GM19468 (cell line): Measurements from ENCODE around the gene MACO1.
"Not testable (repeated sequence)": the region's sequence is repeated elsewhere in the genome, so short reads cannot be mapped to it uniquely, and the experiment has no call there.

ENCODE experiments used
- ATAC-seq: cut with Tn5 transposase; IDR thresholded peaks from one replicate; pipeline ENCODE4 v1.9.1; 2021; ENCODE audit warnings: mild to moderate bottlenecking, moderate library complexity, moderate number of reproducible peaks; ENCODE audit not compliant: unreplicated experiment; ENCODE audit errors: extremely low read depth

Gene MACO1

DNA sequence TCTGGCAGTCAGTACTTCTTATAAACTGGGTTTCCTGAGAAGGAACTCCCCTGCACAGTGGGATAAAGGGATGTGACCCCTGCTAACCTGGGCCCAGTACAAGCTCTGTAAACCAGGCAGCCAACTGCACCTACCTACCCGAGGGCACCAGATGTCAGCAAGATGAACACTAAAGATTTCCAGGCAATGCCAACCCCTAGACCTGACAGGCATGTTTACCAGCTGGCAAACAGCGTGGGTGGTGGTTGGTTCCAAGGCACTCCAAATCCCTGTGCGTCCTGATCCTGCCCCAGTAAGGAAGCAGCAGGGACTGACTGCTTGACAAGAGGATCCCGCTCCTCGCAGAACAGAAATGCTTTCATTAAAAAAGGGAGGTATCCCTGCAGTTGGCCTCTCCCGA is 7.5 kb upstream of the MACO1 start:
- not testable (repeated sequence) for ATAC-seq

- ATAC-seq: no peak
Measured at GRCh38 chr1:25425098-25426085, 5.3 kb upstream of the MACO1 start.

DNA sequence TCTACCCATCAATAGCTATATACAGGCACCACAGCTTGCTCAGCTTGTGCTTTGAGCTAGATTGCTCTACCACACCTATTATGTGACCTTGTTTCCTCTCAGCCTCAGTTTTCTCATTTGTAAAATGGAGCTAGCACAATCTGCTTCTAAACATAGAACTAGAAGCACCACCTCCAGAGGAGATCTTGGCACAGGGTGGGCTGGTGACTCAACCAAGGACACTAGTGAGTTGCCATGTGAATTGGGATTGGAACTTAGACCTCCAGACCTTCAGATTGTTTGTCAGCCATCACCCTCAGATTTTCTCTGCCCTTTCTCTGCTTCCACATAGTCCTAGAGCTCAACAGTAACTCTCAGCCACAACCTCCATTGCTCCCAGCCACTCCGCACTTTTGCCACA is 3.0 kb upstream of the MACO1 start:
- ATAC-seq: no peak

GRCh38 chr1:25428475-25429166 is 2.1 kb upstream of the MACO1 start:
- ATAC-seq: no peak

DNA sequence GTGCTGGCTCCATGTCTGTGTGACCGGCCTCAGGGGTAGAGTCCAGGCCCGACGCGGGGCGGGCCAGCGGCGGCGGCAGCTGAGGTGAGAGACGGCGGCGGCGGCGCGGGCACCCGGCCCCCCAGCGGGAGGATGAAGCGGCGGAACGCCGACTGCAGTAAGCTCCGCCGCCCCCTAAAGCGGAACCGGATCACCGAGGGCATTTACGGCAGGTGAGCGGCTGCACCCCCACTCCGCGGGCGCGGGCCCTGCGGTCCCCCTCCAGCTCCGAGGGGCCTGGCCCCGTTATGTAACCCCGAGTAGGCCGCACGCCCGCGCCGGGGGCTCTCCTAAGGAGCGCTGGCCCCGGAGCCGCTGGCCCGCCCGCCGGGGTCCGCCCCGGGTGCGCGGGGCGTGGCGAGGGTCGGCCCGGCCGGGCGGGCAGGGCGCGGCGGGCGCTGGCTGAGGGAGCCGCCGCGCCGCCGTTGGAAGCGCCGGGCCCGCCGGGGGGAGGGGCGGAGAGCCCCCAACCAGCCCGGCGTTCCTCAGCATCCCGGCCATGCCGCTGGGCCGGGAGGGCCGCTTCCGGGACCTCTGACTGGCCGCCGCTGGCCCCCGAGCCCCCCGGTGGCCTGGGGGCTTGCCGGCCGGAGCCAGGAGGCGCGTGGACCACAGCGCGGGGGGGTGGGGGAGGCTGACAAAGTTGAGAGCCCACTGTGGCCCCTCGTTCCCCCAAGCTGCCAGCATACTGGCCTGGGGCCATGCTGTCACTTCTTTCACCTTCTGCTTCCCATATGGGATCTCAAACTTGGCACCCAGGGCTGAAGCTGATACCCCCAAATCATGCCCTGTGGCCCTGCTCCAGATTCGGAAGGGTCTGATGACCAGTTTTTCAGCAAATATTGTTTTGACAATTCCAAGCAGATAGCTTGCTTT is 527 bp downstream of the MACO1 start:
- ATAC-seq: no peak

- ATAC-seq: no peak
Measured at GRCh38 chr1:25431955-25432719, 1.4 kb downstream of the MACO1 start.

DNA sequence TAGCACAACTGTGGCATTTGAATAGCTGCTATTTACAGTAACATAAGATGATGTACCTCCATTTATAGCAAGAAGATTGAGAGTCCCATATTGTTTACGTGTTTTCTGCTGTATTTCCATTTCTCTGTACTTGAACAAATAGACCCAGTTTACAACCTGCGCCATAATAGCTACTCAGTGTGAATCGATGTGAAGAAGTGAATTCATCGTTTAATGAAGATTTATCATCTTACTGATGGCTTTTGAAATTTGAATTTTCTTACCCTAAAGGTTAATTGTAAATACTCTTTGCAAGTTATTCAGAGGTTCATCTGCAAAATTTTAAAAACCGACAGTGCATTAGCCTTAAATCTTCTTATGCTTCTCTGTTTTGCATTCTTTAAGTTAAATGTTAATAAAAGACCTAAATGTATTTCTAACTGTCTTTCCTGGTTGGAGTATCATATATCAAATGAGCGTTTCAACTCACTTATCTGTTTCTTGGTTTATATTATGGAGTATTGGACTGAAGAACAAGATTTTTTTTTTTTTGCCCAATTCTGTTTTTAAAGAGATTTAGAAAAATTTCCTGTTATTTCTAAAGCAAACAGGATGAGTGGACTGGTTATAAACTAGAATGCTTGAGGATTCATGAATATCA is 2.2 kb downstream of the MACO1 start:
- no peak for ATAC-seq

GRCh38 chr1:25433389-25434186 is 2.9 kb downstream of the MACO1 start:
- no peak for ATAC-seq

DNA sequence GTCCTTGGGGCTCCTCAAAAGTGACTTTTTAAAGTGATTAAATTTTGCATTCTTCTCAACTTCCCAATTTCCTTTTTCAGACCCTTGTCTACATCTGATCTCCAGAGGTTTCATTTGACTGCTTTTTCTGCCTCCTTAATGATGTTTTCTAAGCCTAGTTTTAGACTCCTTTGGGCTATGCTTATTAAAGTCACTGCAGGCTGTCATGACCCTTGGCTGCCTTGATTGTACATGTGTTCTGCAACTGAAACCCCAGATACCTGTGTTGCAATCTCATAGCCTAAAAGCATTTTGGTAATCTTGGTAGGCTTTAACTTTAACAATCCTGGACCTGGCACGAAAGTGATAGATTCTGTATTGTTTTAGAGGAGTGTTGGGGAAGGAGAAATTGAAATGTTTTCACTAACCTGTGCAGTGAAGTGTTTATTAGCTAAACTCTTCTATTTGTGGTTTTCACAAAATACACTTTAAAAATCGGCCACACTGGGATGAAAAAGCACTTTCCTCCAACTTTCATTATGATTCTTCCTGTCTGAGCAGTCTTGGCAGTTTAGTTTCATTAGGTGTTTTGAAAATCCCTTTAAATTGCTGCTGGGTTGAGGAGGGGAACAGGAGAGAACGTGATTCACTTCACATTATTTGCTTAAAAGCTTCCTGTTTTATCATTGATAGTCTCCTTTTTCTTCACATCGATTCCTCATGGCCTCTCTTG is 4.9 kb downstream of the MACO1 start:
- no peak for ATAC-seq

- ATAC-seq: no peak
Measured at GRCh38 chr1:25437672-25438071, 7.0 kb downstream of the MACO1 start.

DNA sequence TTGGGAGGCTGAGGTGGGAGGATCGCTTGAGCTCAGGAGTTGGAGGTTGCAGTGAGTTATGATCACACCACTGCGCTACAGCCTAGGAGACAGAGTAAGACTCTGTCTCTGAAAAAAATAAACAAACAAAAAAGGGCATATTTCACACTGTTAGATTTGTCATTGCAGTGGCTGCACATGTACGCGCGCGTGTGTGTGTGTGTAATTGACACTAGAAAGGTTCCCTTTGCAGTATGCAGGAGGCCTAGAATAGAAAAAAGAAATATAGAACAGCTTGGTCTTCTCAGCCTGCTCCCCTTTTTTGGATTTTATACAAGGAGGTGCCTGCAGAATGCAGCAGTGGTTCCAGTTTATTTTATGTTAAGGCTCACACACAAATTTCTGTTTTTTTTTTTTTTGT is 8.6 kb downstream of the MACO1 start:
- no peak for ATAC-seq

- ATAC-seq: no peak
Measured at GRCh38 chr1:25442178-25442577, 11.5 kb downstream of the MACO1 start.

DNA sequence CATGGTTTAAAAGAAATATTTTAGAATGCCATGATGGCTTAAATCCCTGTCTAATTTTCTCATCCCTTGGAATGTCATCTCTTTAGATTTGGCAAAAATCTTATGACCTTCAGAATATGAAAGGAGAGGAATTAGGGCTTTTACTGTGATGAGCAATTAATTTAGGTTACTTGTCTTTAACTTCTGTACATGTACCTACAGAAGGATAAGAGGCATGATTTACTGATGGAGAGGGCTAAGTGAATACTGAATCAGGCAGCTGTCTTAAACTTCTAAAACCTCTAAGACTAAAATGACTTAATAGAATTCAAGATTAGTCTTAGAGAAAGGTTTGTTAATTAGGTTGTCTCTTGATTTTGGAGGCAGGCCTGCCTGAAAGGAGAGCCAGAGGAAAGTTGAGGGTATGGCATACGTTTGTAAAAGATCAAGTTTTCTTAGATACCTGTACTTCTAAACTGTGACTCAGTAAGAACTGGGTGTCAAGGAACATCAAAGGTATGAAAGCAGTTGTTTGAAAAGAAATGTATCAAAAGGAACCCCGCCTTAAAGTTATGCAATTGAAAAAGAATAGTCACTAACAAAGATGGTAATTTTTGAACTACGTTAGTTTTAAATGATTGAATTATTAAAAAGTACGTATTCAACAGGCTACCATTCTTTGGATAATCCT is 12.5 kb downstream of the MACO1 start:
- ATAC-seq: no peak

DNA sequence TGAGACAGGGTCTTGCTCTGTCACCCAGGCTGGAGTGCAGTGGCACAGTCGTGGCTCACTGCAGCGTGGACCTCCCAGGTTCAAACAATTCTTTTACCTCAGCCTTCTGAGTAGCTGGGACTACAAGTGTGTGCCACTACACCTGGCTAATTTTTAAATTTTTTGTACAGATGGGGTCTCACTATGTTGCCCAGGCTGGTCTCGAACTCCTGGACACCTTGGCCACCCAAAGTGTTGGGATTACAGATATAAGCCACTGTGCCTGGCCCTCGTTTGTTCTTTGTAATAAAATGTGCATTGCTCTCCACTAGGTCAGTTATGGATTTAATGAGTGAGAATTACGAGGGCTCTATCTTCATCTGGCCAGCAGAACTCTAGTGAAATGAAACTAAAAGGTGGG is 13.9 kb downstream of the MACO1 start:
- ATAC-seq: not testable (repeated sequence)

- ATAC-seq: no peak
Measured at GRCh38 chr1:25445993-25446538, 15.4 kb downstream of the MACO1 start.

GRCh38 chr1:25447547-25447946 is 16.9 kb downstream of the MACO1 start:
- no peak for ATAC-seq

- no peak for ATAC-seq
Measured at GRCh38 chr1:25450891-25451290, 20.2 kb downstream of the MACO1 start.
